Skeletal muscle tissue (tissue), 4 donors: ENCODE results near the gene COL25A1. TPM values are rescaled to one million over a fixed set of nuclear protein-coding genes. Genes with fewer than 3 reads are reported as not detected.
"Not testable (repeated sequence)": the region's sequence is repeated elsewhere in the genome, so short reads cannot be mapped to it uniquely, and the experiment has no call there.

Source experiments
- H3K27ac ChIP-seq: one replicate; pipeline ENCODE4 v1.7.0; 2013; ENCODE audit warnings: mild to moderate bottlenecking, low read depth, low read length, inconsistent platforms
- H3K27me3 ChIP-seq, 3 donors: one replicate each; pipeline ENCODE4 v1.7.0; 2013; ENCODE audit warnings: low read length in 3 of 3; ENCODE audit not compliant: control insufficient read depth in 3 of 3, insufficient read depth in 3 of 3
- H3K36me3 ChIP-seq, 3 donors: one replicate each; pipeline ENCODE4 v1.7.0; 2013; ENCODE audit warnings: low read length in 3 of 3; ENCODE audit not compliant: control insufficient read depth in 3 of 3, insufficient read depth in 3 of 3
- H3K4me1 ChIP-seq, 3 donors: one replicate each; pipeline ENCODE4 v1.7.0; 2013; ENCODE audit warnings: low read length in 3 of 3, mild to moderate bottlenecking in 3 of 3; ENCODE audit not compliant: control insufficient read depth in 3 of 3, insufficient read depth in 3 of 3
- H3K4me3 ChIP-seq, 3 donors: one replicate each; pipeline ENCODE4 v1.7.0; 2013; ENCODE audit warnings: low read length in 3 of 3
- H3K9ac ChIP-seq, 3 donors: one replicate each; pipeline ENCODE4 v1.7.0; 2013; ENCODE audit warnings: low read length in 3 of 3, mild to moderate bottlenecking in 3 of 3, moderate library complexity in 2 of 3, low read depth in 1 of 3
- H3K9me3 ChIP-seq, 3 donors: one replicate each; pipeline ENCODE4 v1.7.0; 2013; ENCODE audit warnings: low read length in 3 of 3; ENCODE audit not compliant: control insufficient read depth in 3 of 3
- total RNA-seq: library from RNA; depleted of rRNA; stranded (reverse); fragments of >200 nt; gene quantifications from one replicate; pipeline ENCODE4 v1.2.3, GENCODE V29; 2014
- donor health status: Osteomylitis.

COL25A1 gene
- total RNA-seq, 1 donor from 2014 or later = 3.7 TPM

GRCh38 chr4:108947526-108947925 is 354.9 kb downstream of the COL25A1 start:
- Histone ChIP-seq H3K36me3 (no peaks in the 10 kb centered on the region), H3K4me1 (no peaks in the 10 kb centered on the region), H3K27ac (no peak overlapping the region), H3K9me3 (no peaks in the 10 kb centered on the region), H3K9ac (no peak overlapping the region), H3K27me3 (no peaks in the 10 kb centered on the region), H3K4me3 (no peak overlapping the region)

- Histone ChIP-seq H3K27ac (no peak overlapping the region), H3K4me1 (peaks cover 0 to 6% (median 0%) of the 10 kb centered on the region in 3 donors), H3K9me3 (no peaks in the 10 kb centered on the region), H3K9ac (no peak overlapping the region), H3K36me3 (no peaks in the 10 kb centered on the region), H3K4me3 (no peak overlapping the region), H3K27me3 (no peaks in the 10 kb centered on the region)
Observed at GRCh38 chr4:108946237-108946636, 356.2 kb downstream of the COL25A1 start.

GRCh38 chr4:108943976-108944591 is 358.4 kb downstream of the COL25A1 start:
- no peak overlapping the region for H3K27ac ChIP-seq
- peaks cover 0 to 6% (median 0%) of the 10 kb centered on the region in 3 donors for H3K4me1 ChIP-seq
- H3K36me3 ChIP-seq = no peaks in the 10 kb centered on the region
- H3K4me3 ChIP-seq = no peak overlapping the region
- H3K27me3 ChIP-seq = no peaks in the 10 kb centered on the region
- H3K9me3 ChIP-seq = no peaks in the 10 kb centered on the region
- no peak overlapping the region for H3K9ac ChIP-seq

GRCh38 chr4:108943371-108943770 is 359.1 kb downstream of the COL25A1 start:
- Histone ChIP-seq H3K9ac (no peak overlapping the region), H3K27ac (no peak overlapping the region), H3K27me3 (no peaks in the 10 kb centered on the region), H3K9me3 (no peaks in the 10 kb centered on the region), H3K36me3 (no peaks in the 10 kb centered on the region), H3K4me3 (no peak overlapping the region), H3K4me1 (peaks cover 0 to 6% (median 0%) of the 10 kb centered on the region in 3 donors)

GRCh38 chr4:108941904-108942430 is 360.5 kb downstream of the COL25A1 start:
- Histone ChIP-seq H3K9me3 (no peaks in the 10 kb centered on the region), H3K36me3 (no peaks in the 10 kb centered on the region), H3K4me1 (peaks cover 0 to 6% (median 0%) of the 10 kb centered on the region in 3 donors), H3K27me3 (no peaks in the 10 kb centered on the region), H3K27ac (peak overlapping the region; percentile 27), H3K9ac (no peak overlapping the region), H3K4me3 (no peak overlapping the region)

- H3K9me3 ChIP-seq = no peaks in the 10 kb centered on the region
- no peaks in the 10 kb centered on the region for H3K27me3 ChIP-seq
- no peaks in the 10 kb centered on the region for H3K36me3 ChIP-seq
- H3K4me3 ChIP-seq = no peak overlapping the region
- H3K4me1 ChIP-seq = peaks cover 0 to 6% (median 0%) of the 10 kb centered on the region in 3 donors
- H3K27ac ChIP-seq = no peak overlapping the region
- H3K9ac ChIP-seq = no peak overlapping the region
Observed at GRCh38 chr4:108940634-108941033, 361.8 kb downstream of the COL25A1 start.

GRCh38 chr4:108940149-108940548 is 362.3 kb downstream of the COL25A1 start:
- H3K27ac ChIP-seq = no peak overlapping the region
- no peak overlapping the region for H3K9ac ChIP-seq
- no peak overlapping the region for H3K4me3 ChIP-seq
- no peaks in the 10 kb centered on the region for H3K36me3 ChIP-seq
- peaks cover 0 to 6% (median 0%) of the 10 kb centered on the region in 3 donors for H3K4me1 ChIP-seq
- H3K9me3 ChIP-seq = no peaks in the 10 kb centered on the region
- no peaks in the 10 kb centered on the region for H3K27me3 ChIP-seq

GRCh38 chr4:108937066-108937465 is 365.4 kb downstream of the COL25A1 start:
- Histone ChIP-seq H3K4me1 (peaks cover 0 to 5% (median 0%) of the 10 kb centered on the region in 3 donors), H3K9me3 (no peaks in the 10 kb centered on the region), H3K27ac (no peak overlapping the region), H3K27me3 (no peaks in the 10 kb centered on the region), H3K4me3 (no peak overlapping the region), H3K9ac (no peak overlapping the region), H3K36me3 (no peaks in the 10 kb centered on the region)

- H3K9me3 ChIP-seq, H3K36me3 ChIP-seq, H3K4me3 ChIP-seq: not testable (repeated sequence)
Observed at GRCh38 chr4:108933925-108934324, 368.5 kb downstream of the COL25A1 start.

GRCh38 chr4:108933046-108933445 is 369.4 kb downstream of the COL25A1 start:
- no peaks in the 10 kb centered on the region for H3K27me3 ChIP-seq
- H3K36me3 ChIP-seq = no peaks in the 10 kb centered on the region
- no peaks in the 10 kb centered on the region for H3K4me1 ChIP-seq
- H3K9me3 ChIP-seq = no peaks in the 10 kb centered on the region
- H3K9ac ChIP-seq = no peak overlapping the region
- no peak overlapping the region for H3K27ac ChIP-seq
- no peak overlapping the region for H3K4me3 ChIP-seq

More at GRCh38 chr4:108933925-108934324, 368.5 kb downstream of the COL25A1 start:
- not testable (repeated sequence) for H3K27me3 ChIP-seq, H3K4me1 ChIP-seq, H3K27ac ChIP-seq, H3K9ac ChIP-seq
